CD4-positive, alpha-beta T cell (primary cell): ENCODE data around the gene GABPB1. TPM values are rescaled to one million over a fixed set of nuclear protein-coding genes. Genes with fewer than 3 reads are reported as not detected.

Experiments used
- ATAC-seq: fragments of 200-7000 bp; cut with Tn5 transposase; one replicate; pipeline ENCODE4 v1.10.0; 2022; ENCODE audit warnings: mild to moderate bottlenecking; ENCODE audit not compliant: poor library complexity
- CTCF ChIA-PET: fragments of 350-600 bp; sonication (Branson Sonifier 250); formaldehyde crosslinking; loops from one replicate; lab custom pipeline; 2021; ENCODE audit warnings: antibody characterized with exemption, inconsistent platforms; lab: Charles Lee
- POLR2A ChIA-PET: fragments of 350-600 bp; sonication (Branson Sonifier 250); formaldehyde crosslinking; loops from one replicate; lab custom pipeline; 2021; ENCODE audit warnings: antibody characterized with exemption, inconsistent platforms; lab: Charles Lee
- DNase-seq, 14 experiments: peaks; one replicate each; pipeline ENCODE4 v3.0.0-alpha.2; 2013 to 2020; ENCODE audit warnings: mixed read lengths in 2 of 14
- H3K27ac ChIP-seq, 2 donors: one replicate each; pipeline versions ENCODE4 v1.5.1 to v1.7.0; 2013; ENCODE audit warnings: low read length in 2 of 2, low read depth in 1 of 2, mild to moderate bottlenecking in 1 of 2
- H3K27me3 ChIP-seq, 2 experiments: 1 replicate in 1 of 2; 2 replicates in 1 of 2; pipeline versions ENCODE4 v1.6.1 to v1.7.0; 2013; ENCODE audit warnings: low read length in 2 of 2, control low read depth in 1 of 2, mild to moderate bottlenecking in 1 of 2, moderate library complexity in 1 of 2; ENCODE audit not compliant: insufficient read depth in 2 of 2, control insufficient read depth in 1 of 2
- H3K36me3 ChIP-seq: one replicate; pipeline ENCODE4 v1.6.1; 2013; ENCODE audit warnings: low read length, control low read depth; ENCODE audit not compliant: insufficient read depth
- H3K4me1 ChIP-seq: one replicate; pipeline ENCODE4 v1.6.1; 2013; ENCODE audit warnings: low read length, control low read depth; ENCODE audit not compliant: insufficient read depth
- H3K4me3 ChIP-seq: one replicate; pipeline ENCODE4 v1.5.1; 2013; ENCODE audit warnings: mild to moderate bottlenecking, low read length, moderate library complexity
- H3K9me3 ChIP-seq, 2 experiments: 1 replicate in 1 of 2; 2 replicates in 1 of 2; pipeline versions ENCODE4 v1.6.1 to v1.7.0; 2013; ENCODE audit warnings: low read length in 2 of 2, mild to moderate bottlenecking in 2 of 2, control low read depth in 1 of 2, moderate library complexity in 1 of 2; ENCODE audit not compliant: control insufficient read depth in 1 of 2, insufficient read depth in 1 of 2
- H3K27ac Mint-ChIP-seq: one replicate; pipeline ENCODE4 v1.8.0; 2020; ENCODE audit warnings: mixed read lengths
- H3K27me3 Mint-ChIP-seq: one replicate; pipeline ENCODE4 v1.8.0; 2021; ENCODE audit warnings: mixed read lengths
- H3K36me3 Mint-ChIP-seq: one replicate; pipeline ENCODE4 v1.8.0; 2021; ENCODE audit warnings: low read depth, mixed read lengths
- H3K4me1 Mint-ChIP-seq: one replicate; pipeline ENCODE4 v1.8.0; 2021; ENCODE audit warnings: low read depth, mixed read lengths
- H3K4me3 Mint-ChIP-seq: one replicate; pipeline ENCODE4 v1.8.0; 2020; ENCODE audit warnings: mild to moderate bottlenecking, mixed read lengths
- H3K9me3 Mint-ChIP-seq: one replicate; pipeline ENCODE4 v1.8.0; 2020; ENCODE audit warnings: mixed read lengths
- intact Hi-C, 2 experiments: fragments of 100-400 bp; cut with DNase I in 1 of 2; cut with micrococcal nuclease in 1 of 2; formaldehyde crosslinking; loops; one replicate each; pipeline versions ENCODE4 v1.15.1 to v1.9.0; 2023 to 2025; cut with DNase I, micrococcal nuclease
- total RNA-seq, 174 experiments: library from RNA in 2 of 174; stranded (reverse) in 2 of 174; gene quantifications; one replicate each; pipeline ENCODE4 v1.2.3 and lab custom pipeline; 2021 to 2026
- TF ChIP-seq, protein P1 (sequence below): fragments of 200-600 bp; IDR thresholded peaks from one replicate; pipeline ENCODE4 v1.8.0; 2022; ENCODE audit warnings: antibody characterized with exemption, mild to moderate bottlenecking

GABPB1 gene
- total RNA-seq, 2 experiments from 2014 or later, result 25.7 to 27.1 TPM

DNA sequence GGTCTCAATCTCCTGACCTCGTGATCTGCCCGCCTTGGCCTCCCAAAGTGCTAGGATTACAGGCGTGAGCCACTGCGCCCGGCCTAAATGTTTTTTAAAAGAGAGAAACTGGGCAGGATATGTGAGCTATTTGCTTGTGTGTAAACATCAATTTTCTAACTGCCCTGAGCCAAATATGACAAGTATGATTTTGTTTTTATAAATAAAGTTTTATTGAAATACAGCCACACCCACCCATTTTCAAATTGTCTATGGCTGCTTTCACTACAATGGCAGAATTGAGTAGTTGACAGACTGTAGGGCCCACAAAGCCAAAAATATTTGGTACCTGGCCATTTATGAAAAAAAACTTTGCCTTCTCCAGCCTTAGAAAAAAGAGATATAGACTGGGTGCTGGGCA is 73.6 kb downstream of the GABPB1 start:
- Histone ChIP-seq H3K4me3 (no peak overlapping the region), H3K27me3 (no peaks in the 10 kb centered on the region), H3K36me3 (peaks cover 17% of the 10 kb centered on the region), H3K4me1 (no peaks in the 10 kb centered on the region), H3K9me3 (no peaks in the 10 kb centered on the region), H3K27ac (no peak overlapping the region)
- ChIA-PET POLR2A (no interaction called here), CTCF (no interaction called here)
- peaks cover 23% of the 10 kb centered on the region for H3K36me3 Mint-ChIP-seq
- H3K27me3 Mint-ChIP-seq, result no peaks in the 10 kb centered on the region
- TF ChIP-seq, protein P1, sequence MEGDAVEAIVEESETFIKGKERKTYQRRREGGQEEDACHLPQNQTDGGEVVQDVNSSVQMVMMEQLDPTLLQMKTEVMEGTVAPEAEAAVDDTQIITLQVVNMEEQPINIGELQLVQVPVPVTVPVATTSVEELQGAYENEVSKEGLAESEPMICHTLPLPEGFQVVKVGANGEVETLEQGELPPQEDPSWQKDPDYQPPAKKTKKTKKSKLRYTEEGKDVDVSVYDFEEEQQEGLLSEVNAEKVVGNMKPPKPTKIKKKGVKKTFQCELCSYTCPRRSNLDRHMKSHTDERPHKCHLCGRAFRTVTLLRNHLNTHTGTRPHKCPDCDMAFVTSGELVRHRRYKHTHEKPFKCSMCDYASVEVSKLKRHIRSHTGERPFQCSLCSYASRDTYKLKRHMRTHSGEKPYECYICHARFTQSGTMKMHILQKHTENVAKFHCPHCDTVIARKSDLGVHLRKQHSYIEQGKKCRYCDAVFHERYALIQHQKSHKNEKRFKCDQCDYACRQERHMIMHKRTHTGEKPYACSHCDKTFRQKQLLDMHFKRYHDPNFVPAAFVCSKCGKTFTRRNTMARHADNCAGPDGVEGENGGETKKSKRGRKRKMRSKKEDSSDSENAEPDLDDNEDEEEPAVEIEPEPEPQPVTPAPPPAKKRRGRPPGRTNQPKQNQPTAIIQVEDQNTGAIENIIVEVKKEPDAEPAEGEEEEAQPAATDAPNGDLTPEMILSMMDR, result no peak
- no peak overlapping the region for H3K27ac Mint-ChIP-seq
- H3K4me1 Mint-ChIP-seq, result no peaks in the 10 kb centered on the region
- H3K9me3 Mint-ChIP-seq, result no peaks in the 10 kb centered on the region
- intact Hi-C loops, result no loop called here
- no peak for DNase-seq
- ATAC-seq, result no peak
- no peak overlapping the region for H3K4me3 Mint-ChIP-seq

DNA sequence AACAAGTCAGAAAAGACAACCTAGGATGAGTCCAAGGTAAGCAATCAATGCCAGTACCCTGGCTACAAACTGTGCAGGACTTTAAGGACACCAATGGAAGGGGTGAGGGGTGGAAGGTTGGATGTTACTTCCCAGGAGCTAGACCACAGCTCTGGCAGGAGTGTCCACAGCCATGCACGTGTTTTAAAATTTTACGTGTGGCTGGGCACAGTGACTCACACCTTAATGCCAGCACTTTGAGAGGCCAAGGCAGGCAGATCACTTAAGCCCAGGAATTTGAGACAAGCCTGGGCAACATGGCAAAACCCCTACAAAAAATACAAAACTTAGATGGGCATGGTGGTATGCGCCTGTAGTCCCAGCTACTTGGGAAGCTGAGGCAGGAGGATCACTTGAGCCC is 74.7 kb downstream of the GABPB1 start:
- Mint-ChIP-seq H3K9me3 (no peaks in the 10 kb centered on the region), H3K36me3 (peaks cover 18% of the 10 kb centered on the region), H3K4me3 (no peak overlapping the region), H3K27me3 (no peaks in the 10 kb centered on the region), H3K27ac (no peak overlapping the region), H3K4me1 (no peaks in the 10 kb centered on the region)
- H3K4me3 ChIP-seq, result no peak overlapping the region
- ATAC-seq, result no peak
- POLR2A ChIA-PET, result no interaction called here
- CTCF ChIA-PET, result no interaction called here
- H3K9me3 ChIP-seq, result no peaks in the 10 kb centered on the region
- intact Hi-C loops, result no loop called here
- H3K36me3 ChIP-seq, result peaks cover 8% of the 10 kb centered on the region
- no peaks in the 10 kb centered on the region for H3K4me1 ChIP-seq
- H3K27ac ChIP-seq, result no peak overlapping the region
- no peak for DNase-seq
- TF ChIP-seq, protein P1, result no peak
- no peaks in the 10 kb centered on the region for H3K27me3 ChIP-seq

DNA sequence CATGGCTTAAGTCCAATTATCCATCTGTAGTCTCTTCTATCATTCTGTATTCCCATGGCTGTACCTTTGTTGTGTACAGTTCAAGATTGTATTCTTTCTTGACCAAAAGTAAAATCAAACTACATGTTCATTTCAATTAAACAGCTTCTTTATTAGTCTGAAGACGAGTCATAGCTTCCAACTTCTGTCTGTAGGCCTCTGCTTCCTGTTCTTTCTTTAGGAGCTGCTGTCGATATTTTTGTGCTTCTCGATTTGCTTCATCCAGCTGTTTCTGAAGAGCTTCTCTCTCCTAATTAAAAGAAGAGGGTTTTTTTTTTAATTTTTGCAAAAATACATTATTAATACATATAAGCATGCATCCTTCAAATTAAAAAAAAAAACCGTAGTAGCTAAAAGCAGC is 76.5 kb downstream of the GABPB1 start:
- TF ChIP-seq, protein P1, result no peak
- ATAC-seq, result no peak
- Histone ChIP-seq H3K27me3 (no peaks in the 10 kb centered on the region), H3K4me1 (no peaks in the 10 kb centered on the region), H3K27ac (no peak overlapping the region), H3K36me3 (no peaks in the 10 kb centered on the region), H3K9me3 (no peaks in the 10 kb centered on the region), H3K4me3 (no peak overlapping the region)
- Mint-ChIP-seq H3K4me3 (no peak overlapping the region), H3K27ac (no peak overlapping the region), H3K4me1 (no peaks in the 10 kb centered on the region), H3K9me3 (no peaks in the 10 kb centered on the region), H3K36me3 (peaks cover 8% of the 10 kb centered on the region), H3K27me3 (no peaks in the 10 kb centered on the region)
- POLR2A ChIA-PET, result interaction anchor here (0.6 kb wide), 1 partner anchor 9 kb away, joined by 3 read pairs; no protein-coding TSS in a partner anchor
- CTCF ChIA-PET, result interaction anchor here (1.1 kb wide), 1 partner anchor 32 kb away, joined by 3 read pairs; no protein-coding TSS in a partner anchor
- intact Hi-C loops, result no loop called here
- DNase-seq, result no peak
